D721Med (cell line): ENCODE data around the gene CTBP2.

ENCODE experiments used
- DNase-seq: peaks from one replicate; pipeline ENCODE4 v3.0.0; 2011; ENCODE audit warnings: low spot score; ENCODE audit not compliant: insufficient read length
- FAIRE-seq: peaks from 2 replicates; lab custom pipeline; 2011; peaks lifted over from hg19 to GRCh38; lab: Jason Lieb, UNC
- TF ChIP-seq, protein P1 (sequence below): IDR thresholded peaks from 2 replicates; pipeline ENCODE4 v1.5.1; 2012; ENCODE audit warnings: mild to moderate bottlenecking, control low read depth; ENCODE audit not compliant: insufficient read depth; ENCODE audit errors: missing control alignments

The CTBP2 gene

DNA sequence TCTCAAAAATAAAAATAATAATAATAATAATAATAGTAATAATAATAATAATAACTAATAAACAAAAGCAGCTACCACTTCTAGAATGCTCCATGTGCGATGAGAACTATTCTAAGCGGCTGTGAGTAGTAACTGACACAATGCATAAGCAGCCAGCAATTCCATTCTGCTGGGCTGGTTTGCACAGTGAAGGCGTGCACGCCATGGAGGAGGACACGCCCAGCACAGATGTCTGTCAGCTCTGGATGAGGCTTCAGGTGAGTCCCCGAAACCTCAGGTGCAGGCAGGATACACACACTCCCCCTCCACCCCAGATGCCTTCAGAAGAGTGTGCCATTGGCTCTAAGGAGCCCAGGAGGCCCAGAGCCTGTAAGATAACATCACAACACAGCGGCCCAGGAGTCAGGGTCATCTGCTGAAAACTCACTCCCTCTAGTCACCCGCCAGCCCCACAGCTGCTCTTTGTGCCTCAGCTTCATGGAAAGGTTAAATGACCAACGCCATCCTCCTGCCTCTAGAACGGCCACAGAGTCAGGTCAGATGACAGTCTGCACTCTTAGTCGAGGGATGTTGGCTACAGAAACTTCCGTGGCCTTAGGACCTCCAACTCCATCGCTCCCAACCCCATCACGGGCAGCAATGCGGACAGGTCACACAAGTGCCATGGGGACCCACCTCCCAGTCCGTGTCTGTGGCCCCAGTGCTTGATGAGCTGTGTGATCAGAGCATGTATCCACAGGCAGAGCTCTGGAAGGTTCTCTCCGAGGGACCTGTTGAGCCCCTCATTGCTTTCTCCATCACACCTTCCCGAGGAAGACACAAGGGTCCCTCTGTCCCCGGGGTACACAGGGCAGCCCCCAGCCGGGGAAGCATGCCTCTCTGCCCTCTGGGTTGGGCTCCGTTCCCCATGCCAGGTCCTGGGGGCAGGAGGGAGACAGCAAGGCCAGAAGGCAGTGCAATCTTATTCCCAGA, 103.9 kb downstream of the CTBP2 start:
- no peak for DNase-seq
- no peak for FAIRE-seq
- TF ChIP-seq, protein P1, sequence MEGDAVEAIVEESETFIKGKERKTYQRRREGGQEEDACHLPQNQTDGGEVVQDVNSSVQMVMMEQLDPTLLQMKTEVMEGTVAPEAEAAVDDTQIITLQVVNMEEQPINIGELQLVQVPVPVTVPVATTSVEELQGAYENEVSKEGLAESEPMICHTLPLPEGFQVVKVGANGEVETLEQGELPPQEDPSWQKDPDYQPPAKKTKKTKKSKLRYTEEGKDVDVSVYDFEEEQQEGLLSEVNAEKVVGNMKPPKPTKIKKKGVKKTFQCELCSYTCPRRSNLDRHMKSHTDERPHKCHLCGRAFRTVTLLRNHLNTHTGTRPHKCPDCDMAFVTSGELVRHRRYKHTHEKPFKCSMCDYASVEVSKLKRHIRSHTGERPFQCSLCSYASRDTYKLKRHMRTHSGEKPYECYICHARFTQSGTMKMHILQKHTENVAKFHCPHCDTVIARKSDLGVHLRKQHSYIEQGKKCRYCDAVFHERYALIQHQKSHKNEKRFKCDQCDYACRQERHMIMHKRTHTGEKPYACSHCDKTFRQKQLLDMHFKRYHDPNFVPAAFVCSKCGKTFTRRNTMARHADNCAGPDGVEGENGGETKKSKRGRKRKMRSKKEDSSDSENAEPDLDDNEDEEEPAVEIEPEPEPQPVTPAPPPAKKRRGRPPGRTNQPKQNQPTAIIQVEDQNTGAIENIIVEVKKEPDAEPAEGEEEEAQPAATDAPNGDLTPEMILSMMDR = no peak

DNA sequence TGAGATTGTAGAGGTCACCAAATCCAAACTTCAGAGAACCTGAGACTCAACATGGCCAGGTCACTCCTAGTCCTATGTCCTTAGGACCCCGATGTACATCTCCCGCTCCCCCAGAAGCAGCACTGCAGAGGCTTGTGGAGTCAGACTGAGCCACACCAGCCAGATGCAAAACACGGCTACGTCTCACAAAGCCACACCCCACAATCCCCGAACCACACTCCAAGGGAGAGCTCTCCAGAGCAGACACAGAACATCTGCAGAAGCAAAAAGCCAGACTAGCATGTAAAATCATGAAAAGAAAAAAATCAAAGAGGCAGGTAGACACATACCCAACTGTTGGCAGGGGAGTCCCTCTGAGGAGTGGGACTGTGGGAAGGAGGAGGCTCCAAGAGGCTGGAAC, 104.9 kb downstream of the CTBP2 start:
- no peak for DNase-seq
- FAIRE-seq = no peak
- TF ChIP-seq, protein P1 = no peak

DNA sequence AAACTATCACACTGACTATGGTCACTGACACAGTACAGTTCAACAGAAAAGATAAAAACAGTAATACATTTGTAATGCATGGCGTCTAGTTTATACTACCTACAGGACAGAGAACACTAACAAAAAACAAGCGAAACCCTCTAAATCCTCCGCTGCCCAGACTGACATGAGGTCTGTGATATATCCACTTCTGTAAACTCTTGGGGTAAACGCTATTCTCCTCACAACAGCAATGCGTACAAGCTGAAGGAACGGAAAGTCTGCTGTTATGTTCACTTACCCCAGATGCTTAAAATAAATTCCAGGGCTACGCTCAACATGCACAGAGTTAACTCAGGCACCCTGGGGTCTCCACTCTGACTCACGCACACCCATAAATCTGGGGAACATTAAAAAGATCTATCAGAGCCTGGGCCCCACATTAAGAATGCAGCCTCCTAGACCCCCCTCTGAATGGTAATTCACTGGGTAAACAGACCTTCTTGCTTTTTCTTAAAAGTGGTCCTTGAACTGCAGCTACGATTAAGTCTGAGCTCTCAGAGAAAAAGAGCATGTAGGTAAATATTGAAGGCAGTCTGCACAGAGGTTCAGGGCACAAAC, 105.6 kb downstream of the CTBP2 start:
- FAIRE-seq (no peak), DNase-seq (no peak)
- TF ChIP-seq, protein P1 = no peak

GRCh38 chr10:125054216-125054615, 106.1 kb downstream of the CTBP2 start:
- FAIRE-seq (no peak), DNase-seq (no peak)
- TF ChIP-seq, protein P1 = no peak

- DNase-seq (no peak), FAIRE-seq (no peak)
- TF ChIP-seq, protein P1 = no peak
Observed at GRCh38 chr10:125052146-125052545, 108.2 kb downstream of the CTBP2 start.

- FAIRE-seq = no peak
- TF ChIP-seq, protein P1 = no peak
- no peak for DNase-seq
Observed at GRCh38 chr10:125050383-125050782, 110.0 kb downstream of the CTBP2 start.
